HCT116 (cell line): ENCODE data around the gene ENPP3. TPM values are rescaled to one million over a fixed set of nuclear protein-coding genes. Genes with fewer than 3 reads are reported as not detected.

Experiments used
- ATAC-seq: fragments of 200-7000 bp; cut with Tn5 transposase; 2 replicates; pipeline ENCODE4 v1.9.1; 2020; ENCODE audit warnings: mild to moderate bottlenecking, moderate library complexity
- BruUV-seq: library from RNA; stranded (reverse); fragments of 400-500 nt; replicated peaks from 2 replicates; lab custom pipeline; 2021; lab: Mats Ljungman, UMichigan
- CTCF ChIA-PET: fragments of 300-600 bp; sonication (Branson Sonifier 250); formaldehyde crosslinking; loops from one replicate; lab custom pipeline; 2021; ENCODE audit warnings: antibody characterized with exemption; lab: Charles Lee
- POLR2A ChIA-PET: fragments of 300-600, 350-600 bp; sonication (Branson Sonifier 250); formaldehyde crosslinking; loops from one replicate; lab custom pipeline; 2021; ENCODE audit warnings: antibody characterized with exemption; lab: Charles Lee
- RAD21 ChIA-PET, 2 experiments: fragments of 300-600 bp; sonication (Branson Sonifier 250); formaldehyde crosslinking; loops; one replicate each; lab custom pipeline; 2023; ENCODE audit warnings: low total read pairs in 2 of 2; ENCODE audit not compliant: uncharacterized antibody in 2 of 2, unreplicated experiment in 2 of 2, low non-redundant PET in 1 of 2; lab: Charles Lee
- DNase-seq: peaks from one replicate; pipeline ENCODE4 v3.0.0-alpha.2; 2010; ENCODE audit warnings: low read depth, low spot score
- H2AFZ ChIP-seq: fragments of 200-600 bp; shearing (Covaris generic), sonication (generic); 2 replicates; pipeline ENCODE4 v1.6.1; 2017; ENCODE audit warnings: low read depth, mixed run types, mixed read lengths, antibody characterized with exemption, low read length; ENCODE audit not compliant: poor library complexity, severe bottlenecking
- H3K27ac ChIP-seq: 2 replicates; pipeline ENCODE4 v1.5.1; 2012; ENCODE audit warnings: low read depth, low read length
- H3K27me3 ChIP-seq: fragments of 200-600 bp; sonication (generic); 2 replicates; pipeline ENCODE4 v1.6.1; 2016; ENCODE audit warnings: mixed run types, low read length, mixed read lengths; ENCODE audit not compliant: insufficient read depth
- H3K36me3 ChIP-seq, 2 experiments: fragments of 200-500 bp in 1 of 2; fragments of 200-600 bp in 1 of 2; sonication (Bioruptor generic) in 1 of 2; sonication (generic) in 1 of 2; 2 replicates each; pipeline versions ENCODE4 v1.5.1 to v1.6.1; 2014 to 2016; ENCODE audit warnings: low read length in 2 of 2, inconsistent platforms in 1 of 2, mixed read lengths in 1 of 2, mixed run types in 1 of 2; ENCODE audit not compliant: insufficient read depth in 2 of 2, control insufficient read depth in 1 of 2
- H3K4me1 ChIP-seq, 2 experiments: fragments of 200-600 bp in 1 of 2; sonication (generic) in 1 of 2; 2 replicates each; pipeline versions ENCODE4 v1.5.1 to v1.6.1; 2012 to 2017; ENCODE audit warnings: low read length in 2 of 2, inconsistent platforms in 1 of 2, mild to moderate bottlenecking in 1 of 2, mixed read lengths in 1 of 2, mixed run types in 1 of 2, moderate library complexity in 1 of 2; ENCODE audit not compliant: insufficient read depth in 2 of 2, control insufficient read depth in 1 of 2
- H3K4me2 ChIP-seq: fragments of 200-600 bp; sonication (generic); 2 replicates; pipeline ENCODE4 v1.6.1; 2017; ENCODE audit warnings: mixed run types, low read length, mixed read lengths
- H3K4me3 ChIP-seq, 2 experiments: fragments of 200-600 bp in 1 of 2; sonication (generic) in 1 of 2; replicated peaks in 1 of 2; 2 replicates each; pipeline ENCODE4 v1.5.1; 2011 to 2016; ENCODE audit warnings: low read length in 2 of 2, control low read depth in 1 of 2, low read depth in 1 of 2, mild to moderate bottlenecking in 1 of 2, mixed read lengths in 1 of 2, mixed run types in 1 of 2
- H3K79me2 ChIP-seq: fragments of 200-600 bp; sonication (generic); 2 replicates; pipeline ENCODE4 v1.6.1; 2017; ENCODE audit warnings: mild to moderate bottlenecking, mixed run types, low read length, moderate library complexity, mixed read lengths; ENCODE audit not compliant: insufficient read depth
- H3K9ac ChIP-seq: fragments of 200-600 bp; sonication (generic); 2 replicates; pipeline ENCODE4 v1.6.1; 2016; ENCODE audit warnings: low read length, mixed read lengths
- H3K9me2 ChIP-seq: fragments of 200-600 bp; sonication (generic), shearing (Covaris generic); 2 replicates; pipeline ENCODE4 v1.6.1; 2017; ENCODE audit warnings: mixed run types, mild to moderate bottlenecking, moderate library complexity; ENCODE audit not compliant: insufficient read depth
- H3K9me3 ChIP-seq, 2 experiments: fragments of 200-500 bp in 1 of 2; fragments of 200-600 bp in 1 of 2; sonication (Bioruptor generic) in 1 of 2; sonication (generic) in 1 of 2; 2 replicates each; pipeline ENCODE4 v1.6.1; 2014 to 2017; ENCODE audit warnings: low read length in 2 of 2, mixed read lengths in 2 of 2, inconsistent platforms in 1 of 2, low read depth in 1 of 2, mild to moderate bottlenecking in 1 of 2, mixed run types in 1 of 2, moderate library complexity in 1 of 2; ENCODE audit not compliant: control insufficient read depth in 1 of 2, insufficient read depth in 1 of 2
- H4K20me1 ChIP-seq: fragments of 200-600 bp; sonication (generic), shearing (Covaris generic); 2 replicates; pipeline ENCODE4 v1.6.1; 2017; ENCODE audit warnings: mixed run types, mild to moderate bottlenecking, moderate library complexity; ENCODE audit not compliant: insufficient read depth
- CEBPB ChIP-seq: IDR thresholded peaks from 2 replicates; pipeline ENCODE4 v1.6.1; 2012; ENCODE audit warnings: low read depth
- EZH2 ChIP-seq: fragments of 200-600 bp; sonication (generic); IDR thresholded peaks from 2 replicates; pipeline ENCODE4 v1.6.1; 2017; ENCODE audit warnings: antibody characterized with exemption, mixed run types
- EZH2phosphoT487 ChIP-seq: fragments of 200-600 bp; IDR thresholded peaks from 2 replicates; pipeline ENCODE4 v1.6.1; 2018; ENCODE audit warnings: antibody characterized with exemption, borderline replicate concordance
- POLR2A ChIP-seq: IDR thresholded peaks from 2 replicates; pipeline ENCODE4 v1.7.0; 2011; ENCODE audit warnings: borderline replicate concordance; ENCODE audit not compliant: insufficient read depth, insufficient read length; ENCODE audit errors: extremely low read depth
- POLR2AphosphoS5 ChIP-seq: IDR thresholded peaks from 2 replicates; pipeline ENCODE4 v1.6.1; 2011; ENCODE audit warnings: mild to moderate bottlenecking, low read depth, low read length, moderate library complexity
- RAD21 ChIP-seq: IDR thresholded peaks from 2 replicates; pipeline ENCODE4 v1.6.1; 2012; ENCODE audit warnings: low read depth, mild to moderate bottlenecking
- REST ChIP-seq: IDR thresholded peaks from 2 replicates; pipeline ENCODE4 v1.6.1; 2012; ENCODE audit warnings: low read depth
- SRF ChIP-seq: IDR thresholded peaks from 2 replicates; pipeline ENCODE4 v1.6.1; 2012; ENCODE audit warnings: low read depth
- TCF7L2 ChIP-seq: IDR thresholded peaks from 2 replicates; pipeline ENCODE4 v1.7.0; 2011; ENCODE audit warnings: borderline replicate concordance, inconsistent platforms; ENCODE audit not compliant: insufficient read depth, insufficient read length; ENCODE audit errors: extremely low read depth
- ZBTB33 ChIP-seq: IDR thresholded peaks from 2 replicates; pipeline ENCODE4 v1.6.1; 2011; ENCODE audit warnings: mild to moderate bottlenecking, low read length, moderate library complexity; ENCODE audit not compliant: insufficient replicate concordance; ENCODE audit errors: extremely low read depth
- intact Hi-C: fragments of 100-400 bp; cut with micrococcal nuclease; formaldehyde crosslinking; loops from 2 replicates; pipeline ENCODE4 v1.10.0; 2022
- total RNA-seq: library from RNA; stranded (reverse); gene quantifications from one replicate; pipeline ENCODE4 v1.2.1, GENCODE V29; 2021; ENCODE audit not compliant: unreplicated experiment

Gene ENPP3
- total RNA-seq, 1 experiment from 2014 or later, result 0.15 TPM

- DNase-seq, result no peak
Measured at GRCh38 chr6:131602781-131603312, 34.3 kb upstream of the ENPP3 start.

More at GRCh38 chr6:131602781-131603312, 34.3 kb upstream of the ENPP3 start:
- H3K4me1 ChIP-seq, result no peaks in the 10 kb centered on the region
- ChIA-PET POLR2A (interaction anchor here (1.2 kb wide), 1 partner anchor 25 kb away, joined by 3 read pairs; the partner anchor contains the start of gene MED23), CTCF (no interaction called here), RAD21 (no interaction called here)
- H3K9ac ChIP-seq, result no peak overlapping the region
- H3K4me2 ChIP-seq, result no peak overlapping the region
- H3K9me3 ChIP-seq, result no peaks in the 10 kb centered on the region
- H3K27ac ChIP-seq, result no peak overlapping the region
- H4K20me1 ChIP-seq, result no peaks in the 10 kb centered on the region
- no peak overlapping the region for H2AFZ ChIP-seq
- H3K36me3 ChIP-seq, result peaks cover 19 to 43% of the 10 kb centered on the region in 2 experiments
- H3K9me2 ChIP-seq, result no peaks in the 10 kb centered on the region
- TF ChIP-seq POLR2A, result no peak
- TF ChIP-seq TCF7L2, result no peak
- no peak for TF ChIP-seq EZH2
- TF ChIP-seq REST, result no peak
- no peak for TF ChIP-seq POLR2AphosphoS5
- TF ChIP-seq CEBPB, result no peak
- TF ChIP-seq EZH2phosphoT487, result no peak
- no peak for TF ChIP-seq ZBTB33
- TF ChIP-seq SRF, result no peak
- no peak for TF ChIP-seq RAD21
- no peaks in the 10 kb centered on the region for H3K27me3 ChIP-seq
- no peaks in the 10 kb centered on the region for H3K79me2 ChIP-seq
- no peak for ATAC-seq
- no peak overlapping the region for H3K4me3 ChIP-seq
- no TSS peak for BruUV-seq
- intact Hi-C loops, result no loop called here
